SK-N-SH (cell line): Measurements from ENCODE around the gene LRIG1.

Source experiments
- CTCF ChIP-seq: fragments of 200-600 bp; sonication (generic); IDR thresholded peaks from 2 replicates; pipeline ENCODE4 v1.6.1; 2017; ENCODE audit warnings: antibody characterized with exemption, mild to moderate bottlenecking, moderate library complexity
- ELF1 ChIP-seq: IDR thresholded peaks from 2 replicates; pipeline ENCODE4 v1.4.0; 2012
- EP300 ChIP-seq, 2 experiments: IDR thresholded peaks; 2 replicates each; pipeline versions ENCODE4 v1.4.0 to v1.6.1; 2012; ENCODE audit warnings: borderline replicate concordance in 1 of 2, low read depth in 1 of 2, low read length in 1 of 2
- MEF2A ChIP-seq: IDR thresholded peaks from 2 replicates; pipeline ENCODE4 v1.4.0; 2012; ENCODE audit warnings: low read depth, borderline replicate concordance
- POLR2AphosphoS5 ChIP-seq: IDR thresholded peaks from 2 replicates; pipeline ENCODE4 v1.6.1; 2012; ENCODE audit warnings: low read depth, low read length
- RCOR1 ChIP-seq: fragments of 150-350 bp; IDR thresholded peaks from 2 replicates; pipeline ENCODE4 v1.6.1; 2017; ENCODE audit warnings: antibody characterized with exemption, low read length
- RFX5 ChIP-seq: IDR thresholded peaks from 2 replicates; pipeline ENCODE4 v1.6.1; 2012; ENCODE audit warnings: mild to moderate bottlenecking, improper control_type of control experiment, low read length
- SIN3A ChIP-seq: IDR thresholded peaks from 2 replicates; pipeline ENCODE4 v1.6.1; 2012; ENCODE audit warnings: low read depth, mild to moderate bottlenecking, low read length, moderate library complexity, borderline replicate concordance
- SMC3 ChIP-seq: IDR thresholded peaks from 2 replicates; pipeline ENCODE4 v1.6.1; 2012; ENCODE audit warnings: low read depth, low read length, improper control_type of control experiment
- TAF1 ChIP-seq: IDR thresholded peaks from 2 replicates; pipeline ENCODE4 v1.6.1; 2012; ENCODE audit warnings: low read depth, mild to moderate bottlenecking, low read length, moderate library complexity, borderline replicate concordance
- TEAD4 ChIP-seq: IDR thresholded peaks from 2 replicates; pipeline ENCODE4 v1.4.0; 2012; ENCODE audit warnings: mild to moderate bottlenecking, borderline replicate concordance; ENCODE audit not compliant: insufficient read depth

- TF ChIP-seq TAF1 (no peak), CTCF (no peak), MEF2A (no peak), POLR2AphosphoS5 (no peak), TEAD4 (no peak), ELF1 (no peak), EP300 (IDR thresholded peaks at IDR 0.05; ENCODE audit: borderline replicate concordance in 1 of 2, low read depth in 1 of 2, low read length in 1 of 2) (no peak), SMC3 (no peak), RFX5 (no peak), SIN3A (no peak), RCOR1 (no peak)
These were observed 89.8 kb downstream of the LRIG1 start for GRCh38 chr3:66410976-66411375.
